ENCODE results near the gene DPH6.
"Not testable (repeated sequence)": the region's sequence is repeated elsewhere in the genome, so short reads cannot be mapped to it uniquely, and the experiment has no call there.

The DPH6 gene

GRCh38 chr15:35431281-35431680 lies 114.7 kb downstream of the DPH6 start:
- DNase-seq, result no peak

GRCh38 chr15:35430301-35430700 lies 115.7 kb downstream of the DPH6 start:
- no peak for DNase-seq

GRCh38 chr15:35427496-35427895 lies 118.5 kb downstream of the DPH6 start:
- DNase-seq, result no peak

DNA sequence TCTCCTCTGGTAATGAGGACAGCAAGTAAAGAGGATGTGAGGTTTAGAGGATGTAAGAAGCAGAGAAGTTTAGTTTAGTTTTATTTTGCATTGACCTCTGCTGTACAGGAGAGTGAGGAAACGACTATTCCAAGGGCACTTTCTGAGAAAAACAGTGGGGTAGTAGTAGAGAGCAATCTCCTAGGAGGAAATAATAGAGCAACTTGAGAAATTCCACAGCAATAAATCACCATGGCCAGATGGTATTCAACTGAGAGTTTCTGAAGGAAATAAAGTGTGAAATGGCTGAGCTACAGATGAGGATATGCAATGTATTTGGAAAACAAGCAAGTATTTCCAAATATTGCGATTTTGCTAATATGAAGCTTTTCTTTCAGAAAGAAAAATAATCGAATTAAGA lies 118.9 kb downstream of the DPH6 start:
- no peak for DNase-seq

DNA sequence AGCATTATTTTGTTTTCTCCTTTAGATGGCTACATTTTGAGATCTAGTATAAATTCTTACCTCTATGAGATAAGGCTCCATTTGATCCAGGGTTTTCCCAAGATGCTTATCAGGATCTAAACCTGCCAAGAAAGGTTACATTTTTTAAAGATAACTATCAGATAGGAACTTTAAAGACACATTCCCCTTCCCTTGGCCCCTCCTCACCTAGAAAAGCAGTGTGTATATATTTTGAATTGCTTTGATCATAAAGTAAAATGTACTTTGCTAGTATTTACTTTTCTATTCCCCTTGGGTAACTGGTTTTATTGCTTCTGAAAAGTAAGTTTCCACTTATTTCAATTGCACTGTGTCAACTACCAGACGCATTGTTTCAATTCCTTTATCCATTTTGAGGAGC lies 135.2 kb downstream of the DPH6 start:
- no peak for DNase-seq

- no peak for DNase-seq
Measured at GRCh38 chr15:35399901-35400300, 146.1 kb downstream of the DPH6 start.

- DNase-seq, result no peak
Measured at GRCh38 chr15:35397027-35397426, 148.9 kb downstream of the DPH6 start.

DNA sequence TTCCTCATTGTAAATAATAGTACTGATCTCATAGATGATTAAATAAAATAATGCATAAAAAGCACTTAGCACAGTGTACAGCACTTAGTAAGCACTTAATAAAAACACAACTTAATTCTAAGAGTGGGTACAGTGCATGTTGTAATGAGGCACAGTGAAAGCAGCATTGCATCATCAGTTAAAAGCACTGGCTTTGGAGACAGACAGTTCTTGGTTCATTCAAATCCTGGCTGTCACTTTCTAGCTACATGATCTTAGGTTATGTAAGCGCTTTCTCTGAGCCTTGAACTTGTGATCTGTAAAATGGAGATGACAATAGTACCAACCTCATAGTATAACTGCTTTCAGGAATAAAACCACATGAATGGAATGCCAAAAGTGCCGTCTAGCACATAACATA lies 151.5 kb downstream of the DPH6 start:
- DNase-seq, result no peak

GRCh38 chr15:35393398-35393797 lies 152.6 kb downstream of the DPH6 start:
- DNase-seq, result no peak

DNA sequence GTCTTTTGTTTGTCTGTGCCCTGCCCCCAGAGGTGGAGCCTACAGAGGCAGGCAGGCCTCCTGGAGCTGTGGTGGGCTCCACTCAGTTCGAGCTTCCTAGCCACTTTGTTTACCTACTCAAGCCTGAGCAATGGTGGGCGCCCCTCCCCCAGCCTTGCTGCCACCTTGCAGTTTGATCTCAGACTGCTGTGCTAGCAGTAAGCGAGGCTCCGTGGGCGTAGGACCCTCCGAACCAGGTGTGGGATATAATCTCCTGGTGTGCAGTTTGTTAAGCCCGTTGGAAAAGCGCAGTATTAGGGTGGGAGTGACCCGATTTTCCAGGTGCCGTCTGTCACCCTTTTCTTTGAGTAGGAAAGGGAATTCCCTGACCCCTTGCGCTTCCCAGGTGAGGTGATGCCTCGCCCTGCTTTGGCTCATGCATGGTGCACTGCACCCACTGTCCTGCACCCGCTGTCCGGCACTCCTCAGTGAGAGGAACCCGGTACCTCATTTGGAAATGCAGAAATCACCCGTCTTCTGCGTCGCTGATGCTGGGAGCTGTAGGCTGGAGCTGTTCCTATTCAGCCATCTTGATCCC lies 154.5 kb downstream of the DPH6 start:
- DNase-seq, result not testable (repeated sequence)

DNA sequence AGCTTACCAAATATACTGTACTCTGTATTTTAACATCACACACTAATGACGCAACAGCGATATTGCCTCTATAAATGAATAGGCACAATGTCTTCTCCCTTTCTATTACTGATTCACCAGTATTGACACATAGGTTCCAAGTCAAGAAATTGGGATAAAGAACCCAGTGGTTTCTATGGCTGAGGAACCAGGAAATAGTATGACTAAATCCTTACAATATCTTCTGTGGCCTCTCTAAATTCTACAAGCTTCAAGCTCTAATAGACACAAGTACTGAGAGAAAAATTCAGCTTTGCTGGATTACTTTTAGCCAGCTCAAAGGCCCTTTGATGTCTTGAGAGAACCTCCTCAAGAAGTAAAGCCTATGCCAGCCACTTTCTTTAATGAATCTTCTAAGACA lies 162.5 kb downstream of the DPH6 start:
- DNase-seq, result no peak

DNA sequence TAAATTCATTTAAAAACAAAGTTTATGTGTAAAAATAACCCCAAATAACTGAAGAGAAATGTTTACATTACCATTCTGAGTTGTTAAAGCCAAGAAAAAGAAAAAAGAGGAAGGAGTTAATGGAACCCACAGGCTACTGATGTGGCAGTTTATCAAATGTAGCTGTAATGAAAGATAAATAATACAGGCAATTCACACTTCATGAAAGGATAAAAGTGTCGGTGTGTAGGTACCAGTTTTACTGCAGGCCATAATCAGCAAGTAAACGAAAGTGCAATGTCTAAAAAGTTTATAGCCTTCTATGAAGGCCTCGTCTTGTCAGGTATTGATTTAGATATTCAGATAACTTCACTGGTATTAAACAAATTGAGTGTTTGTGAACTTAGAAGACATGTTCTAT lies 164.6 kb downstream of the DPH6 start:
- DNase-seq, result no peak

GRCh38 chr15:35379972-35380371 lies 166.0 kb downstream of the DPH6 start:
- no peak for DNase-seq

- not testable (repeated sequence) for DNase-seq
Measured at GRCh38 chr15:35378454-35378853, 167.5 kb downstream of the DPH6 start.

- DNase-seq, result no peak
Measured at GRCh38 chr15:35376707-35377106, 169.3 kb downstream of the DPH6 start.

DNA sequence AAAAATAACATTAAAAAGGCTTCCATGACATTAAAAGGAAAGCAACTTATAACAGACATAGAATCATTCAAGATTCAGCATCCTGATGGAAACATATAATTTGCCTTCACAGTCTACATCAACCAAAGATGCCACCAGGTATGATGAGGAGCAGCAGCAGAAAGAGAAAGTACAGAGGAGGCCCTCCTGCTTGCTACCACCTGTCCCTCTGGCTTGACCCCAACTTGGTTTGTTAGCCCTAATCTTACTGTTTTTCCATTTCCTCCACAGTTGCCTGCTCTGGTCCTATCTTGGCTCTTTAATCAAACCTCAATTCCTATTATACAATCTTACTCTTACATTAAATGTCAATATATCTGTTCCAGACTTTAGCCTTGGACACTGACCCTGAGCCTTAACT lies 171.3 kb downstream of the DPH6 start:
- DNase-seq, result no peak

GRCh38 chr15:35362195-35362829 lies 183.7 kb downstream of the DPH6 start:
- DNase-seq, result no peak

DNA sequence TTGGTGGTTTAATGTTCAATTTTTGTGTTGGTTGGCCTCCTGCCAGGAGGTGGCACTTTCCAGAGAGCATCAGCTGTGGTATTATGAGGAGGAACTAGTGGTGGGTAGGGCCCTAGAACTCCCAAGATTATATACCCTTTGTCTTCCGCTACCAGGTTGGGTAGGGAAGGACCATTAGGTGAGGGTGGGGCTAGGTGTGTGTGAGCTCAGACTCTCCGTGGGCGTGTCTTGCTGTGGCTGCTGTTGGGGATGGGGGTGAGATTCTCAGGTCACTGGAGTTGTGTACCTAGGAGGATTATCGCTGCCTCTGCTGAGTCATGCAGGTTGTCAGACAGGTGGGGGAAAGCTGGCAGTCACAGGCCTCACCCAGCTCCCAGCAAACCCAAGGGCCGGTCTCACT lies 187.1 kb downstream of the DPH6 start:
- no peak for DNase-seq

GRCh38 chr15:35351059-35351458 lies 194.9 kb downstream of the DPH6 start:
- no peak for DNase-seq

DNA sequence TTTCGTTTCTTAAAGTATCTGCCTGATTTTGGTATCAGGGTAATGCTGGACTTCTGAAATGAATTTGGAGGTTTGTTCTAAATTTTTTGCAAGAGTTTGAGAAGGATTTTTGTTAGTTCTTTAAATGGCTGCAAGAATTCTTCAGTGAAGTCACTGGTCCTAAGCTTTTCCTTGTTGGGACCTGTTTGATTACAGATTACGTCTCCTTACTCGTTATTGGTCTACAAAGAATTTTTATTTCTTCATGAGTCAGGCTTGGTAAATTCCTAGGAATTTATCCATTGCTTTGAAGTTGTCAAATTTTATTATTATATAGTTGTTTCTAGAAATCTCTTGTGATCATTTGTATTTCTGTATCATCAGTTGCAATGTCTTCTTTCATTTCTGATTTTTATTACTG lies 196.0 kb downstream of the DPH6 start:
- no peak for DNase-seq

DNA sequence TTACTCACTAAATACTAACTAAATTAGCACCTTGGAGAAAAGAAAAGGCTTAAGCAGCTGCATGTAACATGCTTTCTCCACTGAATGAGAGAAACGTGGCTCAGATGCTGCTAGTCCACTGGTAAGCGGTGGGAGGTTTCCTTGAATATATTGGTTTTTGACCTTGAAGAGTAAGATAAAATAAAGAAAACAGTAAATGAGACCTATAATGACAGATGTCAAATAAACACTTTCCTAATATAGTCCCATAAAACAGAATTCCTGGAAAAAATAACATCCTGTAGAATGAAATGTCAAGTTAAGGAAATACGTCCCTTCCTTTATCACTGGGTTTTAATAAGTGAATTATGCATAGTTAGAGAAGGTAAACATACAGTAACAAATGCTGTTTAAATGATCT lies 215.0 kb downstream of the DPH6 start:
- DNase-seq, result no peak

DNA sequence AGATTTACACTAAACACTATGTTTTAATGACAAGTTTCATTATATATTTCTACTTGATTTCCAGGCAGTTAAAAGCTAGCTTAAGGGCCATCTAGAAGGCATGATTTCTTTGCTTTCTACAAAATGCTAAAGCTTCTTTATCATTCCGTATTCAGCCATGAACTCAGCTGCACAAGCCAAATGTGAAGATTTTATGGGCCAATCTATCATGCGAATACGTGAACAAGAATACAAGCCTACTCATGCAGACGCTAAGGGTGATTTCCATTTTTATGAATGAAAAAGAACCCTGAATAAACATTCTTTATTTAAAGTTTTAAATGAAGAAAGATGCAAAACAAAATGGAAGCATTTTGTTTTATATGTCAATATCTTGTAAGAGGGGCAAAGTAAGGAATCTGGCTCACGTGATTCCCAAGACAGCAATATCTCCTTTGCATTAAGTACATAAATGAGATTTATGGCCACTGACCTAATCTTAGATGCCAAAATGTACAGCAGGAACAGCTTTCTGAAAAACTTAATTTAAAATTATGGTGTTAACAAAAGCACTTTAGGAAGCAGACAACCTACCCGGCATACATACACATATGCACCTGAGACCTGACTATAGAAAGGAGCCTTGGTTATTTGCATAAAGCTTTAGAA lies 215.8 kb downstream of the DPH6 start:
- DNase-seq, result no peak

DNA sequence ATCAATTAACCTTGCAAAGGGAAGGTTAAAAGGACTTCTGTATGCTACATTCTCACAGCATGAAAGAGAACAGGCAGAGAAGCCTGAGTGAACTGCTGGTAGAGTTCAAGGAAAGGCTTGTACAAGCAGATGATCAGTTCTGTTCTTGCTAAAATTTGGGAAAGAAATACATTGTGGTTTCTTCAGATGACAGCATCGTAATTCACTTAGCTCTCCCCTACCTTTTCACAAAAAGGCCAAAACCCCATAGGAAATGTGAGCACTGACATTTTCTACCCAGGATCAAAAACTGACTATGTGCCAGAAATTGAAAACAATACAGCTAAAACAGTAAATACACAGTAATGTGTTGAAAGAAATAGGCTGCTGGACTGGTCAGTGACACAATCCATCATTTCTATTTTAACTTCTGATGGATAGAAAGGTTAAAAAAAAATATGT lies 216.4 kb downstream of the DPH6 start:
- no peak for DNase-seq

DNA sequence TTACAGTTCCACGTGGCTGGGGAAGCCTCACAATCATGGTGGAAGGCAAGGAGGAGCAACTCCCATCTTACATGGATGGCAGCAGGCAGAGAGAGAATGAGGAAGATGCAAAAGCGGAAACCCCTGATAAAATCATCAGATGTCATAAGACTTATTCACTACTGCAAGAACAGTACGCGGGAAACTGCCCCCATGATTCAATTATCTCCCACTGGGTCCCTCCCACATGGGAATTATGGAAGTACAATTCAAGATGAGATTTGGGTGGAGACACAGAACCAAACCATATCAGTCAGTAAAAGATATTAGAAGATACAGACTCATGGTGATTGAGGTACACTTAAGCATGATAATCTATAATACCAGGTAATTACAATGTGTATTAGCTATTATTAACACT lies 217.1 kb downstream of the DPH6 start:
- DNase-seq, result not testable (repeated sequence)

DNA sequence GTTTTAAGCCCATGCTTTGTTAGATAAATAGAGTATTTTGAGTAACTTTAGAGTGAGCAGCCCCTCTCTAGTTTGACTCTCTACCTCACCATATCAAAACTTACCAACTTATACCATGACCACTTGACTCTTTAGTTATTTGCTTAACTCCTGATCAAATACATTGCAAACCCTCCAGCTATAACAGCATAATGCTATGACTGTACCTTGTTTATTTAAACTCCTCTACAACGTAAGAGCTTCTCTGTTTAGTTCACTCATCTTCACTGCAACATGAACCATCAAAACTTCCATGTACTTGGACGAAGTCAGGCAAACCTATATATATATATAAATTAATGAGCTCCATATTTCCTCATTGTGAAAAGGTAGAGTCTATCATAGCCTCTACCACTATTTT lies 218.2 kb downstream of the DPH6 start:
- DNase-seq, result no peak

Measured in stimulated activated naive CD4-positive, alpha-beta T cell treated with Interleukin-2 at 50 U/mL for 16 hours (primary cell).